ENCODE results near the gene SIGLEC5. TPM values are rescaled to one million over a fixed set of nuclear protein-coding genes. Genes with fewer than 3 reads are reported as not detected.

The SIGLEC5 gene
- total and polyA plus RNA-seq, 2 of the 8 experiments (the other 6 are each of a cell fraction or from before 2014, with no cell fraction given): not detected

DNA sequence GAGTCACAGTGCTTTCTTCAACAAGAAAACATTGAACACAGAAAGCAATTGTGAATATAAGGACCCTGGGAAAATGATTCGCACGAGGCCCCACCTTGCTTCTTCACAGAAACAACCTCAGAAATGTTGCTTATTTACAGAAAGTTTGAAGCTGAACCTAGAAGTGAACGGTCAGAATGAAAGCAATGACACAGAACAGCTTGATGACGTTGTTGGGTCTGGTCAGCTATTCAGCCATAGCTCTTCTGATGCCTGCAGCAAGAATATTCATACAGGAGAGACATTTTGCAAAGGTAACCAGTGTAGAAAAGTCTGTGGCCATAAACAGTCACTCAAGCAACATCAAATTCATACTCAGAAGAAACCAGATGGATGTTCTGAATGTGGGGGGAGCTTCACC is 43.4 kb downstream of the SIGLEC5 start (continued):
- no peak for TF ChIP-seq RBBP5 (IDR thresholded peaks at IDR 0.05; ENCODE audit: borderline replicate concordance, low read depth, low read length)
- no peak for TF ChIP-seq TAF1 (IDR thresholded peaks at IDR 0.05; ENCODE audit: low read depth, low read length)
